Measurements from ENCODE around the gene RIMBP3C. TPM values are rescaled to one million over a fixed set of nuclear protein-coding genes. Genes with fewer than 3 reads are reported as not detected.

The RIMBP3C gene
- total RNA-seq, 1 donor from 2014 or later, result 0.22 TPM

DNA sequence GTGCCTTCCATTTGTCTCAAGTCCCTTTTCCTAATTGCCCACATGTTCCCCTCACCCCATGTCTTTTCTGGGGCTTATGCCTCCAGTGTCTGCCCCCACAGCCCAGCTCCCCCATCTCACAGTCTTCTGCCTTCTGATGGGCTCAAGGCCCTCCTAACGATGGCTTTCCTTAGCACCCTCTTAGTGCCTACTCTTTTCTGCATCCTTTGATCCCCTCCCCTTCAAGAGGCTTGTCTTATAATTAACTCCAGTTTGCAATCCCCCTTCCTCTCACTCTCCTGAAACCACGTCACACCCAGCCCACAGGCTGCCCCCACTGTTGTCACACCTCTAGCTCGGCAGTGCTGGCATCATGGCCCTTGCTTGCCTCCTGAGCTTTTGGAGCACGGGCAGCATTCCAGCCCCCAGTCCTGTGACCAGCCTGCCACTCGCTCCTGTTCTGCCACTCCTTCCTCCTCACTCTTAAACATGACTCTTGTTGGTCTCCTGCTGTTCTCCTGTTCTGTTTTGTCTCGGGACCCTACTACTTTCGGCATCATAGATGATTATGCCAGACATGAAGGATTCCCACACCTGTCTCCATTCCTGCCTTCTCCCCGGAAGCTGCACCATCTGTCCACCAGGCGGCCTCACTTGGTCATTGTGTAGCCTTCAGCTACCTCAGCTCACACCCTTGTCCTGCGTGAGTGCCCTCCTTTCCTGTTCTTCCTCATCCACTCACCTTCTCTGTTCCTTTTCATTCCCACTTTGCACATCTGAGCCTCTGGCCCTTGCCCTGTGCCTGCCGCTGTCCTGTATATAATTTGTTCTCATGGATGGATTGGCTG, 42.4 kb upstream of the RIMBP3C start:
- DNase-seq (ENCODE audit: low spot score), result no peak
- TF ChIP-seq, protein P1, sequence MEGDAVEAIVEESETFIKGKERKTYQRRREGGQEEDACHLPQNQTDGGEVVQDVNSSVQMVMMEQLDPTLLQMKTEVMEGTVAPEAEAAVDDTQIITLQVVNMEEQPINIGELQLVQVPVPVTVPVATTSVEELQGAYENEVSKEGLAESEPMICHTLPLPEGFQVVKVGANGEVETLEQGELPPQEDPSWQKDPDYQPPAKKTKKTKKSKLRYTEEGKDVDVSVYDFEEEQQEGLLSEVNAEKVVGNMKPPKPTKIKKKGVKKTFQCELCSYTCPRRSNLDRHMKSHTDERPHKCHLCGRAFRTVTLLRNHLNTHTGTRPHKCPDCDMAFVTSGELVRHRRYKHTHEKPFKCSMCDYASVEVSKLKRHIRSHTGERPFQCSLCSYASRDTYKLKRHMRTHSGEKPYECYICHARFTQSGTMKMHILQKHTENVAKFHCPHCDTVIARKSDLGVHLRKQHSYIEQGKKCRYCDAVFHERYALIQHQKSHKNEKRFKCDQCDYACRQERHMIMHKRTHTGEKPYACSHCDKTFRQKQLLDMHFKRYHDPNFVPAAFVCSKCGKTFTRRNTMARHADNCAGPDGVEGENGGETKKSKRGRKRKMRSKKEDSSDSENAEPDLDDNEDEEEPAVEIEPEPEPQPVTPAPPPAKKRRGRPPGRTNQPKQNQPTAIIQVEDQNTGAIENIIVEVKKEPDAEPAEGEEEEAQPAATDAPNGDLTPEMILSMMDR (IDR thresholded peaks at IDR 0.05), result peak; percentile 55
- H3K9me3 Mint-ChIP-seq (ENCODE audit: low read depth), result no peaks in the 10 kb centered on the region
- peaks cover 29% of the 10 kb centered on the region for H3K4me1 Mint-ChIP-seq (ENCODE audit: low read depth)
- peak overlapping the region; percentile 34 for H3K27ac Mint-ChIP-seq (ENCODE audit: unreplicated experiment)
- H3K4me3 Mint-ChIP-seq (ENCODE audit: unreplicated experiment), result no peak overlapping the region
- H3K36me3 Mint-ChIP-seq (ENCODE audit: low read depth), result peaks cover 21% of the 10 kb centered on the region
- no peaks in the 10 kb centered on the region for H3K27me3 Mint-ChIP-seq (ENCODE audit: low read depth)

GRCh38 chr22:21592422-21592821, 41.2 kb upstream of the RIMBP3C start:
- H3K9me3 Mint-ChIP-seq (ENCODE audit: low read depth), result no peaks in the 10 kb centered on the region
- peaks cover 21% of the 10 kb centered on the region for H3K36me3 Mint-ChIP-seq (ENCODE audit: low read depth)
- H3K4me3 Mint-ChIP-seq (ENCODE audit: unreplicated experiment), result no peak overlapping the region
- TF ChIP-seq, protein P1 (IDR thresholded peaks at IDR 0.05), result no peak
- no peak for DNase-seq (ENCODE audit: low spot score)
- no peaks in the 10 kb centered on the region for H3K27me3 Mint-ChIP-seq (ENCODE audit: low read depth)
- no peak overlapping the region for H3K27ac Mint-ChIP-seq (ENCODE audit: unreplicated experiment)
- peaks cover 31% of the 10 kb centered on the region for H3K4me1 Mint-ChIP-seq (ENCODE audit: low read depth)

- Mint-ChIP-seq H3K27me3 (ENCODE audit: low read depth) (no peaks in the 10 kb centered on the region), H3K4me1 (ENCODE audit: low read depth) (peaks cover 31% of the 10 kb centered on the region), H3K36me3 (ENCODE audit: low read depth) (peaks cover 20% of the 10 kb centered on the region), H3K4me3 (ENCODE audit: unreplicated experiment) (no peak overlapping the region), H3K9me3 (ENCODE audit: low read depth) (no peaks in the 10 kb centered on the region), H3K27ac (ENCODE audit: unreplicated experiment) (no peak overlapping the region)
- DNase-seq (ENCODE audit: low spot score), result no peak
- TF ChIP-seq, protein P1 (IDR thresholded peaks at IDR 0.05), result no peak
Measured at GRCh38 chr22:21591695-21592094, 40.4 kb upstream of the RIMBP3C start.

- DNase-seq (ENCODE audit: low spot score), result no peak
- Mint-ChIP-seq H3K36me3 (ENCODE audit: low read depth) (peaks cover 19% of the 10 kb centered on the region), H3K27me3 (ENCODE audit: low read depth) (no peaks in the 10 kb centered on the region), H3K9me3 (ENCODE audit: low read depth) (no peaks in the 10 kb centered on the region), H3K27ac (ENCODE audit: unreplicated experiment) (no peak overlapping the region), H3K4me1 (ENCODE audit: low read depth) (peaks cover 31% of the 10 kb centered on the region), H3K4me3 (ENCODE audit: unreplicated experiment) (no peak overlapping the region)
- TF ChIP-seq, protein P1 (IDR thresholded peaks at IDR 0.05), result no peak
Measured at GRCh38 chr22:21590809-21591641, 39.8 kb upstream of the RIMBP3C start.

- Mint-ChIP-seq H3K4me3 (ENCODE audit: unreplicated experiment) (no peak overlapping the region), H3K4me1 (ENCODE audit: low read depth) (peaks cover 34% of the 10 kb centered on the region), H3K36me3 (ENCODE audit: low read depth) (peaks cover 15% of the 10 kb centered on the region), H3K27me3 (ENCODE audit: low read depth) (no peaks in the 10 kb centered on the region), H3K27ac (ENCODE audit: unreplicated experiment) (no peak overlapping the region), H3K9me3 (ENCODE audit: low read depth) (no peaks in the 10 kb centered on the region)
- DNase-seq (ENCODE audit: low spot score), result no peak
- TF ChIP-seq, protein P1 (IDR thresholded peaks at IDR 0.05), result no peak
Measured at GRCh38 chr22:21589396-21589795, 38.1 kb upstream of the RIMBP3C start.

Measured in chondrocyte (in vitro differentiated cells).